GM20000 (cell line): ENCODE measurements around the gene CMA1.
"Not testable (repeated sequence)": the region's sequence is repeated elsewhere in the genome, so short reads cannot be mapped to it uniquely, and the experiment has no call there.

Experiments
- DNase-seq: peaks from one replicate; pipeline ENCODE4 v3.0.0; 2012; ENCODE audit warnings: low spot score
- CTCF ChIP-seq: IDR thresholded peaks from 2 replicates; pipeline ENCODE4 v1.5.1; 2012; ENCODE audit warnings: mild to moderate bottlenecking, control low read depth; ENCODE audit errors: extremely low read depth, missing control alignments

The CMA1 gene

GRCh38 chr14:24514209-24514608 lies 6.1 kb upstream of the CMA1 start:
- no peak for DNase-seq
- TF ChIP-seq CTCF = no peak

GRCh38 chr14:24513009-24513408 lies 4.9 kb upstream of the CMA1 start:
- no peak for TF ChIP-seq CTCF
- DNase-seq = no peak

GRCh38 chr14:24506443-24506842 lies 1.6 kb downstream of the CMA1 start:
- no peak for DNase-seq
- no peak for TF ChIP-seq CTCF

GRCh38 chr14:24504425-24504950 lies 3.6 kb downstream of the CMA1 start:
- DNase-seq = no peak

GRCh38 chr14:24491586-24492408 lies 16.3 kb downstream of the CMA1 start:
- DNase-seq = not testable (repeated sequence)

More at GRCh38 chr14:24504425-24504950, 3.6 kb downstream of the CMA1 start:
- no peak for TF ChIP-seq CTCF

GRCh38 chr14:24483604-24484252 lies 24.3 kb downstream of the CMA1 start:
- DNase-seq = no peak
- TF ChIP-seq CTCF = no peak

- not testable (repeated sequence) for DNase-seq
Observed at GRCh38 chr14:24482699-24483303, 25.3 kb downstream of the CMA1 start.

GRCh38 chr14:24481622-24482324 lies 26.3 kb downstream of the CMA1 start:
- DNase-seq = peak; percentile 81
- TF ChIP-seq CTCF = peak; percentile 61

- not testable (repeated sequence) for DNase-seq
Observed at GRCh38 chr14:24479999-24480398, 28.1 kb downstream of the CMA1 start.
